Osteoblast (primary cell): ENCODE data around the gene PTPDC1. TPM values are rescaled to one million over a fixed set of nuclear protein-coding genes. Genes with fewer than 3 reads are reported as not detected.

ENCODE experiments used
- DNase-seq: peaks from one replicate; pipeline ENCODE4 v3.0.0; 2011; ENCODE audit warnings: low spot score, mixed read lengths; ENCODE audit not compliant: insufficient read length; ENCODE audit errors: missing footprints
- H2AFZ ChIP-seq: 2 replicates; pipeline ENCODE4 v1.6.0; 2011; ENCODE audit warnings: mild to moderate bottlenecking, low read length
- H3K27ac ChIP-seq: 2 replicates; pipeline ENCODE4 v1.5.1; 2011; ENCODE audit warnings: mild to moderate bottlenecking, low read depth, low read length, moderate library complexity
- H3K27me3 ChIP-seq: 2 replicates; pipeline ENCODE4 v1.6.0; 2012; ENCODE audit warnings: mild to moderate bottlenecking, control low read depth, inconsistent platforms, low read length, moderate library complexity; ENCODE audit not compliant: insufficient read depth
- H3K36me3 ChIP-seq: 2 replicates; pipeline ENCODE4 v1.5.1; 2011; ENCODE audit warnings: mild to moderate bottlenecking, low read length, control low read depth, moderate library complexity; ENCODE audit not compliant: insufficient read depth
- H3K4me1 ChIP-seq: 2 replicates; pipeline ENCODE4 v1.5.1; 2011; ENCODE audit warnings: mild to moderate bottlenecking, low read length, control low read depth, moderate library complexity; ENCODE audit not compliant: insufficient read depth
- H3K4me2 ChIP-seq: 2 replicates; pipeline ENCODE4 v1.6.0; 2011; ENCODE audit warnings: mild to moderate bottlenecking, low read length; ENCODE audit not compliant: insufficient read depth
- H3K4me3 ChIP-seq: fragments of 200-600 bp; sonication (generic); 3 replicates; pipeline ENCODE4 v1.5.1; 2012; ENCODE audit warnings: mild to moderate bottlenecking, low read length, inconsistent platforms; ENCODE audit not compliant: insufficient read depth
- H3K79me2 ChIP-seq: 2 replicates; pipeline ENCODE4 v1.6.0; 2012; ENCODE audit warnings: mild to moderate bottlenecking, low read length, control low read depth, inconsistent platforms; ENCODE audit not compliant: insufficient read depth
- H3K9me3 ChIP-seq: 2 replicates; pipeline ENCODE4 v1.5.1; 2011; ENCODE audit warnings: low read depth, low read length, control low read depth
- H4K20me1 ChIP-seq: 2 replicates; pipeline ENCODE4 v1.6.0; 2012; ENCODE audit warnings: mild to moderate bottlenecking, low read length, control low read depth; ENCODE audit not compliant: insufficient read depth
- CTCF ChIP-seq: IDR thresholded peaks from 2 replicates; pipeline ENCODE4 v1.5.1; 2011; ENCODE audit warnings: mild to moderate bottlenecking, low read depth, low read length, moderate library complexity; ENCODE audit errors: extremely low read depth
- total RNA-seq: library from RNA; depleted of rRNA; stranded (reverse); fragments of >200 nt; gene quantifications from 2 replicates; pipeline ENCODE4 v1.2.3, GENCODE V29; 2012

The PTPDC1 gene
- total RNA-seq, 1 donor, result 17.0 TPM

- Histone ChIP-seq H3K79me2 (no peaks in the 10 kb centered on the region), H3K4me2 (no peak overlapping the region), H2AFZ (no peak overlapping the region), H3K9me3 (no peaks in the 10 kb centered on the region), H3K36me3 (no peaks in the 10 kb centered on the region), H3K4me3 (no peak overlapping the region), H4K20me1 (no peaks in the 10 kb centered on the region), H3K27ac (no peak overlapping the region), H3K27me3 (no peaks in the 10 kb centered on the region), H3K4me1 (peaks cover 17% of the 10 kb centered on the region)
- DNase-seq, result no peak
- TF ChIP-seq CTCF, result no peak
These were observed 16.1 kb downstream of the PTPDC1 start for GRCh38 chr9:94100152-94100879.

GRCh38 chr9:94101162-94101853, 17.0 kb downstream of the PTPDC1 start:
- no peak overlapping the region for H3K4me3 ChIP-seq
- TF ChIP-seq CTCF, result no peak
- H3K27ac ChIP-seq, result no peak overlapping the region
- H3K27me3 ChIP-seq, result no peaks in the 10 kb centered on the region
- H3K9me3 ChIP-seq, result no peaks in the 10 kb centered on the region
- no peaks in the 10 kb centered on the region for H3K79me2 ChIP-seq
- H4K20me1 ChIP-seq, result no peaks in the 10 kb centered on the region
- DNase-seq, result no peak
- H3K4me2 ChIP-seq, result no peak overlapping the region
- no peak overlapping the region for H2AFZ ChIP-seq
- peaks cover 17% of the 10 kb centered on the region for H3K4me1 ChIP-seq
- H3K36me3 ChIP-seq, result no peaks in the 10 kb centered on the region

DNA sequence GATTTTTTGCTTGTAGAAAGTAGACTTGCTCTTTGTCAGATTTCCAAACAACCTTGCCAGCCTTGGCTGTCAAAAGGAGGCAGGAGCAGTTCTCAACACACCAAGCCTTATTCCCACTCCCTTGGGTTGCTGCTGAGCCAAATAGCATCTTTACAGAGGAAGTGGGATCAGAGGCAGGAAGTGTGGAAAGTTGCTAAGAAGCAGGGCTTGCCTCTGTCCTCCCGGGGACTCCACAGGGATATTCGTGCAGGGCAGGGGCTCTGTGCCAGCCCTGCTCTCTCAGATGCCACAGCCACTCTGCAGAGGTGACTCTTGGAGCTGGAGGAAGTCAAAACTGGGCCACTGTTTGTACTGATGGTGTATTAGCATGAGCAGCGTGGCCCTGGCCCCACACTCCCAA, 24.3 kb downstream of the PTPDC1 start:
- DNase-seq, result no peak
- no peak for TF ChIP-seq CTCF
- H4K20me1 ChIP-seq, result no peaks in the 10 kb centered on the region
- no peaks in the 10 kb centered on the region for H3K36me3 ChIP-seq
- H2AFZ ChIP-seq, result peak overlapping the region; percentile 62
- H3K79me2 ChIP-seq, result no peaks in the 10 kb centered on the region
- no peaks in the 10 kb centered on the region for H3K27me3 ChIP-seq
- peaks cover 15% of the 10 kb centered on the region for H3K4me1 ChIP-seq
- H3K9me3 ChIP-seq, result no peaks in the 10 kb centered on the region
- H3K27ac ChIP-seq, result no peak overlapping the region
- no peak overlapping the region for H3K4me2 ChIP-seq
- H3K4me3 ChIP-seq, result no peak overlapping the region

GRCh38 chr9:94110821-94111252, 26.6 kb downstream of the PTPDC1 start:
- no peak overlapping the region for H2AFZ ChIP-seq
- peak overlapping the region; percentile 4 for H3K4me2 ChIP-seq
- H3K4me1 ChIP-seq, result peaks cover 15% of the 10 kb centered on the region
- no peaks in the 10 kb centered on the region for H3K9me3 ChIP-seq
- no peaks in the 10 kb centered on the region for H3K79me2 ChIP-seq
- no peaks in the 10 kb centered on the region for H4K20me1 ChIP-seq
- peak overlapping the region; percentile 52 for H3K27ac ChIP-seq
- H3K4me3 ChIP-seq, result no peak overlapping the region
- DNase-seq, result peak; percentile 88
- no peaks in the 10 kb centered on the region for H3K36me3 ChIP-seq
- no peaks in the 10 kb centered on the region for H3K27me3 ChIP-seq
- no peak for TF ChIP-seq CTCF
